GM19193 (cell line): ENCODE results near the gene SIGLEC1.

Source experiments
- POLR2A ChIP-seq: IDR thresholded peaks from 4 replicates; pipeline ENCODE4 v1.6.1; 2011; ENCODE audit not compliant: insufficient read depth, insufficient read length; ENCODE audit errors: extremely low read depth

The SIGLEC1 gene

DNA sequence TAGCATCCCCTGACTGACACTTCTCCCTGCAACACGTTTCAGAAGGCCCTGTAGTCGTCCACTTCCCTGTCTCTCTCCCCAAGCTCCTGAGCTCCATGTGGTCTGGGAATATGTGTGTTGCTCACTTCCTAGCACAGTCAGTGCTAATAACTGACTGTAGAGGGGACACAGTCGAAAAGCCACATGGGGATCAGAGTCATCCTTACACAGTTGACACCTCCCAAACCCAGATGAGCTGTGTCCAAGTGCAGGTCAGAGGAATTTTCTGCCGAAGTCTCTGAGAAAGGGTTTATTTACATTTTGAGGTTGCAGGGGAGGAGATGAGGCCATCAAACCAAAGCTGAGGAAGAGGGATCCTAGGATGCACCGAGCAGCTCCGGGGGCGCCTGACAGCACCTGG, 27.1 kb downstream of the SIGLEC1 start:
- TF ChIP-seq POLR2A = no peak

DNA sequence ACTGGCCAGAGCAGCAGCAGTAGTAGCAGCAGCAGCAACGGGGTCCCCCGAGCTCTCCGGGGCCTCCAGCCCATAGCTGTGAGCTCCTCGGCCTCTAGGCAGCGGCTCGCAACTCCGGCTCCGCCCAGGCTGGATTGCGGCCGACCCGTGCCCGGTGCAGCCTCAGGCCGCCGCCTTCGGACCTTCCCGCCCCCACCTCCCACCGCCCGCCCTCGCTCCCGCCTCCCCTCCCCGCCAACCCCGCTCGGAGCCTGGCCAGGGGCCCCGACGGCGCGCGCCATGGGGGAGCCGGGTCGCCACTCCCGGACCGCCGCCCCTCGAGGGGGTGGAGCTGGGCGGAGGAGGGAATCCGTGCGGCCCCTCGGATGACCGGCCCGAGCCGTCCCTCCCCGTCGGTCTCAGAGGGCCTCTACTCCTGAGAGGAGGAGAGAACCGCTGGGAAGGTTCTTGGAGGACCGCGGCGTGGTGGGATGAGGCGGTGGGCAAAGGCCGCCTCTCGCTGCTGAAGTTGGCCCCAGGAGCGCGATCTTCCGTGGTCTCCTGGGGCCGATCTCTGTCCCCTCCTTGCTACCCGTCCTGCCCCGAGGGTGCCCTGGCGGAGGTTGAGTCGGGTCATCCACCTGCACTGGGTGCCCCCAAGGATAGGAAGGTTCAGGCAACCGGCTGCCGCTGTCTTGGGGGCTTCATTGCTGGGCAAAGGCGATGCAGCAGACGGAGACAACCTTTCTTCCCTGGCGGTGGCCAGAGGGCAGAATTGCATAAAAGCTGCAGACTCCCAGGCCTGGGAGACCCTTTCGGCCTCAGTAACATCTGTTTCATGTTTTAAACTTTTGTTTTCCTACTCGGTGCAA, 30.2 kb downstream of the SIGLEC1 start, which contains the start of gene ADAM33:
TSS of gene ADAM33 (minus strand) at position 80 of the 851 bp plus-strand sequence. CDS start at position 74, 6 bp downstream.
- no peak for TF ChIP-seq POLR2A

DNA sequence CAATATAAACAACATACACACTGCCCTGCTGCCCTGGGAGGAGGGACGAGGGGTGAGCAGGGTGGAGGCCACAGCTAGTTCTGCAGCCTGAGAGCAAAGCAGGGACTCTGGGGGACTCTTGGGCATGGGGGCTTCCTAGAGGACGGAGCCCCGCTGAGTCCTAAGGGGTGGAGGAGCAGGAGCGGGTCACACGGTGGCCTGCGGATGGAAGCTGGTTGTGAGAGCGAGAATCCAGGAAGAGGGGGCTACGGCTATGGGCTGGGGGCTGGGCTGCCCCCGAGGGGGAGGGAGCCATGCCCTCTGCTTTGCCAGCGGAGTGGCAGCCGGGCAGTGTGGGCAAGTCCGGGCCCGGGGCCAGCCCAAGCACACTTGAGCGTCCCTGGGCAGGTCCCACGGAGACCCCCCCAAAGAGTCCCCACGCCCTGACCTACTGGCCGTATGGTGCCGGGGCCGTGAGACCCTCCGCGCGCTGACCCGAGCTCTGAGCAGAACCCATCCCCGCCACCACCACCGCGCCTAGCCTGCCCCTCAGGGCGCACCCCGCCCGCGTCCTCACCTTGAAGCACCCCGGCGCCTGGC, 31.0 kb downstream of the SIGLEC1 start:
- TF ChIP-seq POLR2A = no peak

DNA sequence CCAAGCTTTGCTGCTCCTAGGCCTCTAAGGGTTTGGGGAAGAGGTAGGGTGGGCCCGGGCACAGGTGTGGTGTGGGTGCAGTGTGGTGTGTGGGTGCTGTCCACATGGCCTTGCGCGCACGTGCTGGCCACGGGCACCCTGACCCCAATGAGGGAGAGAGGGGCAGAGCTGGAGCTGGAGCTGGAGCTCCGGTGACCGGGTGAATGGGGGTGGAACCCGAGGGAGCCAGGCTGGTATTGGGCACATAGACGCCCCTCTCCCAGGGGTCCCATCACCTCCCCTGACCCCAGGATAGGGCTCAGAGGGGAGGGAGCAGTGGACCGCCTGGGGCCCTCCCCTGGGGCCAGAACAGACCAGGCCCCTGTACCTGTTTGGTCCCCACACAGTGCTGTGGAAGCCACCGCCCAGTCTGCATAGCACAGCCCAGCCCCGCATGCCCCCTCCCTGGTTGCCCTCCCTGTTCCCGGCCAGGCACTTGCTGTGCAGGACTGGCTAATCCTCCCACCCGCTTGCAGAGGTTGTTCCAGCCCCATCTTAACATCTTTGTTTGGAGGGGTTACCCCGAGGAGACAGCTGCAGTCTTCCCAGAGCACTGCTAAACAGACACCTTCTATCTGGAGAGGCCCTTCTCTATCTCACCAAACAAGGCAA, 31.6 kb downstream of the SIGLEC1 start:
- TF ChIP-seq POLR2A = no peak

DNA sequence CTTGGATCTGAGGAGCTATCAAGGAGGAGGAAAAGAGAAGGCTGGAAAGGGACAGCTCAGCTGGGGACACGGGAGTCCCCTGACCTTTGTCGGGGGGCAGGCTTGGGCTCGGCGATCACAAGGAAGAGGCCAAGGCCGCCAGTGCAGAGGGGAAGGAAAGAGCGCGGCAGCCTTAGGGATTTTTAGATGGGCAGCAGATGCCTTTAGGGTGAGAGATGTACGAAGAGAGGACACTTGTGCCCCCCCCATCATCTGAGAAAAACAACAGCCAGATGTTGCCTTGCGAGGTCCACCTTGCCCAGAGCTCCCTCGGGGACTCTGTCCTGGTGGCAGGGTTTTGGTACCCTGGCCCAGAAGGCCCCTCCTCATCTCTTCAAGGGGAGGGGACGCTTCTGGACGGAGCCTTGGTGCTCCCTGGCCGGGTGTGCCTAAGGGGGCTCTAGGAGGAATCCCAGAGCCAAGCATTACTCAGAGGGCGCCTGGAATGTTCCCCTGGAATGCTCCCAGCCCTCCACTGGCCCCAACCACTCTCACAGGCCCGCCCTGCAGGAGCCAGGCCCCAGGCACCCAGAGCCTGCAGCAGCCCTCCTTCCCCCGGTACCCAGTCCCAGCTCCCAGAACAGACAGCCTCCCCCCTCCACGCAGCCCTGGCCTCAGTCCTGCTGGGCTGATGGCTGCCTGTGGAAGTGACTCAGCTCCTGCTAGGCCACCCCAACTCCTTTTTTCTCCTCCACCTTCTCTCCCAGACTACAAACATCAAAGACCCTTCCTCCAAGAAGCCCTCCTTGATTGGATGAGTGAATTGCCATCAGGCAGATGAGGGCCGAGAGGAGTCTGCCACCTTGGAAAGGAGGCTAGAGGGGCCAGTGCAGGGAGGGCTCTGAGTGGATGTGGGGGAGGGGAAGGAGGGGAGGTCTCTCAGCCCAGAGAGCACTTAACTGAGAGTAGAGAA, 32.4 kb downstream of the SIGLEC1 start:
- TF ChIP-seq POLR2A = no peak

DNA sequence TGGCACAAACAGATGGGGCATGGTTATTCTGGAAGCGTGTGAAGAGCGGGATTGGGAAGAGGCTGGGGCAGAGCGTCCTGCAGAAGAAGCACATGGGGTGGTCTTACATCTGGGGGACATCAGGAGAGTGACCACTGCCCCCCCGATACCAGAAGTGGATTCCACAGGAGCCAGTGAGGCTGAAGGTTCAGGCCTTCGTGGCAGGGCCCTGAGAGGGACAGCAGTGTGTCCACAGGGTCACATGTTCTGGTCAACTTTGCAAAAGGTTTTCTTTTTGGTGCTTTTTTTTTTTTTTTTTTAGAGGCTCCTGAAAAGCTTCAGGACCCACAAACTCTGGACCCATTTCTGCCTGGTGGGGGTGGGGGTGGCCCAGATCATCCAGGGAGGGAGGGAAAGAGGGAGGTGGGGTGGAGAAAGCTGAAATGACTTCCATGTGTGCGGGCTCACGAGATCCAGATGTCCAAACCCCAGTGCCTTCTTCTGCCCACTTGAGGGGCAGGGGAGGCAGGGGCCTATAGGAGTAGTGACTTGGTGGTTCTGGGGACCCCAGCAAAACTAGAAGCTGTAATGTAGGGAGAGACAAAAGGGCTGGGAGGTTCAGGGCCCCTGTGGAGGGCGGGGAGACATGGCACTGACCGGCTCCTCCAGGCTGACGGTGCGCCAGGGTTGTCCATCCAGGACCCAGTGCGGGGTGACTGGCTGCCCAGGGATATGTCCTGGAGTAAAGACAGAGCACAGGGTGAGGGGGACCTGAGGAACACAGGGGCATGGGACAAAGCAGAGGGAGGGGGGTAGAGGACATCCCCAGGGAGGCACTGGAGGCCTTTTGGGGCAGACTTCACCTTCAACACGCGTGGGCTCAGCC, 33.3 kb downstream of the SIGLEC1 start:
- no peak for TF ChIP-seq POLR2A

DNA sequence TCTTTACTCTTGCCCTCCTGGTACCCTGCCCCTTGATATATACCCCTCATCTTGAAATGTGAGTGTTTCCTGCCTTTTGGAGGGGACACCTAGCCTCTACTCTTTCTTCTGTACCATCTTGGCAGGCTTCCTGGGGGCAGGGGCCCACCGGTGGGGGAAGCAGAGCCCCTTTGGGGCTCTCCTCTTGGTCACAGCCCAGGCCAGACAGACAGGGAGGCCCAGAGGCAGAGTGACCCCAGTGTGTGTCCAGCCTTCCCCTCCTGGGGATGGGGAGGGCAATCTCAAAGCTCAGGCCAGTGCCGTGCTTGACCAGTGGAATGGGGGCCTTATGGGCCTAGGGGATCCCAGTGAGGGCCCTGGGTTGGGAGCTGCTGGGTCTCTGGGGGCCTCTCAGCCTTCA, 34.2 kb downstream of the SIGLEC1 start:
- TF ChIP-seq POLR2A = no peak

DNA sequence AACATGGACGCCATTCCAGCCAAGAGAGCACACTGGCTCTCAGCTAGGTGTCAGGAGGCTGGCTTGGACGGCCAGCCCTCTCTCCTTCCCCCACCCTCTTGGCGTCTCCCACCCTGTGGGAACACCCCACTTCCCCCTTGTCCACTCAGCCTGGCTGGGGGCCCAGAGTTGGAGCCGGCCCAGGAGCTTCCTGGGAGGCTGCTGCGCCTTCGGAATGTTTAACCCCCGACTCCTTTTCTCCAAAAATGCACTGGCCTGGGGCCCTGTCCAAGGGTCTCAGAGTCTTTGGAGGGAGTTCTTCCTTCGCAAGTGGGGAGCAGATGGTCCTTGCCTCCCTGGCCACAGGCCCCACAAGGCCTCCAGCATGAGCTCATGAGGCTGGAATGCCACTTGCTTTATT, 34.7 kb downstream of the SIGLEC1 start:
- no peak for TF ChIP-seq POLR2A

DNA sequence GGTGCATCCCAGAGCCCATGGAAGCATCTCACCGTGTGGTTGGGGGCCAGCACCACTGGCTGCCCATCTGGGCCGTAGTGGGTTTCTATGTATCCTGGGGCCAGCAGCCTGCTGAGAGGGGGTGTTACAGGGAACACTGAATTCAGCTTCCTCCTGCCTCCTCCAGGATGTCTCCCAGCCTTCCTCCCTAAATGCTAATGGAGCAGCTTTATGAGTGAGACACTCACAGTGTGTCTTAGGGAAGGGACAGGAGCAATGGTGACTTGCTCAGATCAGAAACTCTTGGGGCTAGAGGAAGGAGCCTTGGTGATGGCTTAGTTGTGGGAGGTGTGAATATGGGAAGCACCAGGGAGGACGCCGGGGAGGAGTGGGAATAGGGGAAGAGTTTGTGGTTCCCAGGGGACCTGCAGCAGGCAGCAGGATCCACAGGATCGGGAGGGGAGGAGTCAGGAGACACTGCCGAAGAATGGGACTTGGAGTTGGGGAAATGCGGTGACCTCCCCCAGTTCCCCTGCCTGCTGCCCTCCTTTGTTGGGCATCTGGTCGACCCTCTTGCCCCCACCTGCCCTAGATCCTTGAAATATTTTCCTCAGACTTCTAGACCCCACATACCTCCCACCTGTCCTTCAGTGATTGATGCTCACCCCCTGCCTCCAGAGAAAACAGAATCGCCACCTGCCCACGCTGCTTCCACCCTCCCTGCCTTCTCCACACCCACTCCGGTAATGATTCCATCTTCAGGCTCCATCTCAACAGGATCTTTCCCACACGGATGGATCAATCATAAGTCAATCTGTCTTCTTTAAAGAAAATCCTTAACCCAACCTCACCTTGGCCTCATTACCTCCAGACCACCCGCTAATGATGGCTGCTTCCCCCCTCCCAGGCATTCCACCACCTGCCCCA, 37.2 kb downstream of the SIGLEC1 start:
- no peak for TF ChIP-seq POLR2A

DNA sequence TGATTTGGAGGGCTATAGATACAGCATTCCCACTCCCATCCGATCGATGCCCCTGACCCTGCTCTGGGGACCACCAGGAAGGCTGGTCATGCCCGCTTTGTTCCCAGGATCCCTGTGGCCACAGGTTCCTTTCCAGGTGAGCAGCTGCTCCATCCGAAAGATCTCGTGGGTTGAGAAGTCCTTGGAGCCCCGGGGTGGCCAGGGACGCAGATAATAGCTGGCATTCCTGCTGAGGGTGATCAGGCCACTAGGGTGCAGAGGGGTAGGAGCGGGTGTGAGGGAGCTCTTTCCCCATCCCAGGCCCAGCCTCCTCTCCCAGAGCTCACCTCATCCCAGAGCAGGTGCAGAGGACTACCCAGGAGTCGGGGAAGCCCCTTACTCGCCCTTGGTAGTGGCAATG, 38.0 kb downstream of the SIGLEC1 start:
- no peak for TF ChIP-seq POLR2A

DNA sequence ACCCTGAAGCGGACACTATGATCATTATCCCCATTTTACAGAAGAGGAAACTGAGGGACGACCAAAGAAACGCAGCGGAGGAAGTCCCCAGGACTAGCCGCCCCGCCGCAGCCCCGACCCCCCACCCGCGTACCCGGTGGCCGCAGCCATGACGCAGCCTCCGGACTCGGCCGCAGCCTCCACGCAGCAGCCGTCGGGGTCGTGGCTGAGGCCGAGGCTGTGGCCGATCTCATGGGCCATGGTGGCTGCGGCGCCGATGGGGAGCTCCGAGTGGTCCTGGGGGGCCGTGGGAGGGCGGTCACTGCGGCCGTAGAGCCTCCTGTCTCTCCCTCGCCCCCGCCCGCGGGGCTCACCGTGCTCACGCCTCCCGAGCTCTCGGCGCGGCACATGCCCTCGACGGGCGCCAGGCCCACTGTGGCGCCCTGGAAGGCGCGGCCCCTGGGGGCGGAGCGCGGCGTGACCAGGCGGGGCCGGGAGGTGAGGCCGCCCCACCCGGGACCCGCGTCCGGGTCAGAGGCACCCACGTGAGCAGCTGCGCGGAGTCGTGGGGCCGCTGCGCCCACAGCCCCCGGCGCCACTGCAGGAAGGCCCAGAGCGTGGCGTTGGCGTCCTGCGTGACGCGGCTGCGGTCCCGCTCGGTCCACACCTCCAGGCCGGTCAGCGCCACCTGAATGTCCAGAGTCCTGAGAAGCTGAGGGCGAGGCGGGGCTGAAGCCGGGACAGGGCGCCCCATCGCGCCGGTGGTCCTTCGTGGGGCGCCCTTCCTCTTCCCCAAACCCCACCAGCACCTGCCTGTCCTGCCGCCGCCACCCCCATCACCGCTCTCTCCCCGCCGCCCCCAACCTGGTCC, 39.0 kb downstream of the SIGLEC1 start:
- TF ChIP-seq POLR2A = no peak
